Left lung (tissue), 10 donors: ENCODE measurements around the gene CDK11B. TPM values are rescaled to one million over a fixed set of nuclear protein-coding genes. Genes with fewer than 3 reads are reported as not detected.

ENCODE experiments used
- ATAC-seq: fragments of 200-7000 bp; cut with Tn5 transposase; one replicate; pipeline ENCODE4 v1.9.1; 2020; ENCODE audit warnings: moderate library complexity
- DNase-seq, 4 donors: peaks; one replicate each; pipeline ENCODE4 v3.0.0-alpha.2; 2013 to 2020
- H3K27ac ChIP-seq, 2 donors: fragments of 200-600 bp; sonication (generic) in 1 of 2; one replicate each; pipeline versions ENCODE4 v1.5.0 to v1.8.0; 2020 to 2021
- H3K27me3 ChIP-seq, 2 donors: fragments of 200-600 bp; sonication (generic) in 1 of 2; one replicate each; pipeline versions ENCODE4 v1.5.0 to v1.8.0; 2020 to 2021
- H3K36me3 ChIP-seq, 2 donors: fragments of 200-600 bp; sonication (generic) in 1 of 2; one replicate each; pipeline versions ENCODE4 v1.5.0 to v1.8.0; 2020 to 2021
- H3K4me1 ChIP-seq, 2 donors: fragments of 200-600 bp; one replicate each; pipeline ENCODE4 v1.8.0; 2021
- H3K4me3 ChIP-seq, 2 donors: fragments of 200-600 bp; sonication (generic) in 1 of 2; one replicate each; pipeline versions ENCODE4 v1.5.0 to v1.8.0; 2020 to 2021; ENCODE audit warnings: mild to moderate bottlenecking in 1 of 2
- H3K9me3 ChIP-seq, 2 donors: fragments of 200-600 bp; sonication (generic) in 1 of 2; one replicate each; pipeline versions ENCODE4 v1.5.0 to v1.8.0; 2020 to 2021
- intact Hi-C, 2 donors: fragments of 100-400 bp; cut with DNase I; formaldehyde crosslinking; loops; one replicate each; pipeline versions ENCODE4 v1.11.2 to v1.14.2; 2022
- polyA plus RNA-seq, 6 donors: library from polyadenylated mRNA; unstranded; fragments of 120-200 nt; gene quantifications; one replicate each; pipeline ENCODE4 v1.2.1, GENCODE V29; 2013; ENCODE audit not compliant: insufficient read length in 6 of 6
- total RNA-seq, 2 donors: library from RNA; stranded (reverse); fragmentation: NEBNext Ultra II Directional; extraction: Animal tissue kit (Norgen Biotek cat#: 25700); gene quantifications; one replicate each; pipeline ENCODE4 v1.2.1, GENCODE V29; 2021
- TF ChIP-seq, protein P1 (sequence below), 2 donors: fragments of 200-600 bp; sonication (generic) in 1 of 2; IDR thresholded peaks; one replicate each; pipeline versions ENCODE4 v1.5.0 to v1.8.0; 2021; ENCODE audit warnings: antibody characterized with exemption in 2 of 2
- donor health status: DM: no; HTN: yes; CAD: no.
- donor health status: DM: no; HTN: no; CAD: no.

CDK11B gene
- total and polyA plus RNA-seq, 8 donors, result 16.3 to 46.8 (median 40.2) TPM

DNA sequence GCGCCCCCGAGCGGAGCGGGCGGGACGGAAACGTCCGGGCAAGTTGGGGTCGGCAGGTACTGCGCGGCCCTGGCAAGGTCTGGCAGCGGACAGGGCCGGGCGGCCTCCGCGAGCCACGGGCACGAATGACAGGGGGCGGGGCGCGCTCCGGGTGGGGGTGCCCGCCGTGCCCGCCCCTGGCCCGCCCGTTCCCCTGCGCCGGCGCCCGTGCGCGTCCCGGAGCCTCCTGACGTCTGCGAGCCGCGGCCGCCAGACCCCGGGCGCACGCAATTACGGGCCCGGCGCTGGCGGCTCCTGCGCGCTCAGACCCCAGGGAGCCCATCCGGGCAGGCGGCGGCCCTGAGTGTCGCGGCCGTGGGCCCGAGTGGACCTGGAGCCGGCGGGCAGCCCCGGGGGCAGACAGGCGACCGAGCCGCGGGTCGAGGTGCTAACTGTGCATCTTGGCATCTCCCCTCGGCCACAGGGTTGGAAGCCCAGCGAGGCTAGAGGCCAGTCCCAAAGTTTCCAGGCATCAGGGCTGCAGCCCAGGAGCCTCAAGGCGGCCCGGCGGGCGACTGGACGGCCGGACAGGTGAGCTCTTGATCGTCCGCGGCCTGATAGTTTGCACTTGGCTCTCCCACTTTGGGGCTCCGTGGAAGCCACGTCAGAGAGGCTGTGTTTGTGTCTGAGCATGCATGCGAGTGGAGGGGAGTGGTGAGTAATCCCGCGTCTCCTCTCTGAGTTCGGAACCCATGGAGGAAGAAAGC is 42.6 kb downstream of the CDK11B start:
- Histone ChIP-seq H3K36me3 (peaks cover 0 to 8% of the 10 kb centered on the region in 2 donors), H3K27me3 (no peaks in the 10 kb centered on the region), H3K9me3 (no peaks in the 10 kb centered on the region), H3K27ac (peak overlapping the region; percentile 99), H3K4me1 (peaks cover 25 to 43% of the 10 kb centered on the region in 2 donors), H3K4me3 (peak overlapping the region; percentile 78 to 83)
- peak in 1 of 4 donors; percentile 89 for DNase-seq
- intact Hi-C loops, result no loop called here
- TF ChIP-seq, protein P1, sequence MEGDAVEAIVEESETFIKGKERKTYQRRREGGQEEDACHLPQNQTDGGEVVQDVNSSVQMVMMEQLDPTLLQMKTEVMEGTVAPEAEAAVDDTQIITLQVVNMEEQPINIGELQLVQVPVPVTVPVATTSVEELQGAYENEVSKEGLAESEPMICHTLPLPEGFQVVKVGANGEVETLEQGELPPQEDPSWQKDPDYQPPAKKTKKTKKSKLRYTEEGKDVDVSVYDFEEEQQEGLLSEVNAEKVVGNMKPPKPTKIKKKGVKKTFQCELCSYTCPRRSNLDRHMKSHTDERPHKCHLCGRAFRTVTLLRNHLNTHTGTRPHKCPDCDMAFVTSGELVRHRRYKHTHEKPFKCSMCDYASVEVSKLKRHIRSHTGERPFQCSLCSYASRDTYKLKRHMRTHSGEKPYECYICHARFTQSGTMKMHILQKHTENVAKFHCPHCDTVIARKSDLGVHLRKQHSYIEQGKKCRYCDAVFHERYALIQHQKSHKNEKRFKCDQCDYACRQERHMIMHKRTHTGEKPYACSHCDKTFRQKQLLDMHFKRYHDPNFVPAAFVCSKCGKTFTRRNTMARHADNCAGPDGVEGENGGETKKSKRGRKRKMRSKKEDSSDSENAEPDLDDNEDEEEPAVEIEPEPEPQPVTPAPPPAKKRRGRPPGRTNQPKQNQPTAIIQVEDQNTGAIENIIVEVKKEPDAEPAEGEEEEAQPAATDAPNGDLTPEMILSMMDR (IDR thresholded peaks at IDR 0.05), result no peak
- ATAC-seq, result peak; percentile 6

DNA sequence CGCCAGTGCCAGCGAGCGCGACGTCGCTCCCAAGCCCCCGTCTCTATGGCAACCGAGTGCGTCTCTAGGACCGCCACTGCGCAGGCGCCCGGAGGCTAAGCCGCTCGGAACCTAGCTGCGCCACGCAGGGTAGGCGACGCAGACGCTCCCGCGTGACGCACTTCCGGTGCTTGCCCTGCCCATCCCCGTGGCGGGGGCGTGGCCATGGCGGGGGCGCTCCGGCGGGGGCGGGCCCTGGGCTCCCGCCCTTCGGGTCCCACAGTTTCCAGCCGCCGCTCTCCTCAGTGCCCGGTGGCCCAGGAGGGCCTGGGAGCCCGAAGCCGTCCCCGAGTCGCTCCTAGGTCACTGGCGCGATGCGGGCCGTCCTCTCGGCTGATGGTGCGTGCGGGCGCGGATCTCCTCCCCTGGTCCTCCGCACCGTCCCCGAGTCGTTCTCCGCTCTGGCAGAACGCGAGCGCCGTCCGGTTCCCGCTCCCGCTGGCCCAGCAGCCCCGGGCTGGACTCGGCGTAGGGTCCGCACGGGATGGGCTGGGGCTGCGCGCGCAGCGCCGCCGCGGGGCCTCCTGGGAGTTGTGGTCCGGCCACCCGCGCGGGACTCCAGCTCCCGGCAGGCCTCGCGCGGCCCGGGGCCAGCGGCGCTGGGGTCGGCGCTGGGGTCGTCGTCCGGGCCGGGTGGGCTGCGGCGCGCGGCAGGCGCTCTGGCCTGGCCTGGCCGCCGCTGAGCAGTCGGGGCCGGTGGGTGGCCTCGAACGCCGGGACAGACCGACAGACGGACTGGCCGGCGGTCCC is 43.4 kb downstream of the CDK11B start, which contains the start of gene MIB2:
Gene MIB2 (plus strand): TSS at position 245 of the 789 bp plus-strand sequence. CDS start 7,953 bp downstream, outside the sequence.
- peak; percentile 91 for ATAC-seq

GRCh38 chr1:1614954-1615255 is 43.9 kb downstream of the CDK11B start:
- TF ChIP-seq, protein P1 (IDR thresholded peaks at IDR 0.05), result no peak
- peaks cover 29 to 49% of the 10 kb centered on the region in 2 donors for H3K4me1 ChIP-seq
- intact Hi-C loops, result no loop called here
- no peaks in the 10 kb centered on the region for H3K27me3 ChIP-seq
- H3K9me3 ChIP-seq, result no peaks in the 10 kb centered on the region
- ATAC-seq (no peak), DNase-seq (no peak)
- H3K27ac ChIP-seq, result peak overlapping the region; percentile 99
- peak overlapping the region; percentile 78 to 83 for H3K4me3 ChIP-seq
- peaks cover 0 to 8% of the 10 kb centered on the region in 2 donors for H3K36me3 ChIP-seq

More for the DNA sequence above, 43.4 kb downstream of the CDK11B start, which contains the start of gene MIB2:
- H3K36me3 ChIP-seq, result peaks cover 0 to 8% of the 10 kb centered on the region in 2 donors
- DNase-seq, result peak; percentile 91 to 98 (median 98)
- no peaks in the 10 kb centered on the region for H3K9me3 ChIP-seq
- H3K4me3 ChIP-seq, result peak within 1 kb of the TSS; percentile 78 to 83
- intact Hi-C loops, result no loop called here
- peak within 1 kb of the TSS; percentile 99 for H3K27ac ChIP-seq
- no peaks in the 10 kb centered on the region for H3K27me3 ChIP-seq
- peaks cover 29 to 47% of the 10 kb centered on the region in 2 donors for H3K4me1 ChIP-seq
- TF ChIP-seq, protein P1 (IDR thresholded peaks at IDR 0.05), result no peak

- Histone ChIP-seq H3K27me3 (no peaks in the 10 kb centered on the region), H3K9me3 (no peaks in the 10 kb centered on the region), H3K27ac (peak overlapping the region; percentile 99), H3K4me1 (peaks cover 29 to 52% of the 10 kb centered on the region in 2 donors), H3K4me3 (peak overlapping the region; percentile 78 to 83), H3K36me3 (peaks cover 0 to 8% of the 10 kb centered on the region in 2 donors)
- intact Hi-C loops, result no loop called here
- ATAC-seq, result peak; percentile 9
- peak in 3 of 4 donors; percentile 59 to 74 (median 71) for DNase-seq
- TF ChIP-seq, protein P1 (IDR thresholded peaks at IDR 0.05), result no peak
Measured at GRCh38 chr1:1614204-1614953, 44.4 kb downstream of the CDK11B start.
